Kidney (tissue), 14 donors: ENCODE measurements around the gene HK2. TPM values are rescaled to one million over a fixed set of nuclear protein-coding genes. Genes with fewer than 3 reads are reported as not detected.

Experiments
- DNase-seq, 5 donors: peaks; one replicate each; pipeline ENCODE4 v3.0.0-alpha.2; 2013 to 2020
- FAIRE-seq: peaks from 2 replicates; lab custom pipeline; 2012; peaks lifted over from hg19 to GRCh38; lab: Jason Lieb, UNC
- H3K27ac ChIP-seq, 2 donors: one replicate each; pipeline ENCODE4 v1.7.0; 2013; ENCODE audit warnings: low read depth in 2 of 2, low read length in 2 of 2, inconsistent platforms in 1 of 2
- H3K27me3 ChIP-seq: one replicate; pipeline ENCODE4 v1.7.1; 2013; ENCODE audit warnings: low read length, inconsistent platforms; ENCODE audit not compliant: control insufficient read depth, insufficient read depth
- H3K36me3 ChIP-seq, 3 donors: one replicate each; pipeline versions ENCODE4 v1.7.0 to v1.7.1; 2013; ENCODE audit warnings: low read length in 3 of 3, control low read depth in 1 of 3, inconsistent platforms in 1 of 3; ENCODE audit not compliant: insufficient read depth in 3 of 3, control insufficient read depth in 2 of 3
- H3K4me1 ChIP-seq, 3 donors: one replicate each; pipeline versions ENCODE4 v1.7.0 to v1.7.1; 2013; ENCODE audit warnings: low read length in 3 of 3, inconsistent platforms in 1 of 3, low read depth in 1 of 3; ENCODE audit not compliant: control insufficient read depth in 2 of 3, insufficient read depth in 2 of 3
- H3K4me3 ChIP-seq, 3 donors: one replicate each; pipeline versions ENCODE4 v1.7.0 to v1.8.1; 2013; ENCODE audit warnings: low read length in 3 of 3, control low read depth in 1 of 3, inconsistent platforms in 1 of 3
- H3K9ac ChIP-seq, 3 donors: one replicate each; pipeline versions ENCODE4 v1.7.0 to v1.7.1; 2013; ENCODE audit warnings: low read length in 3 of 3, control low read depth in 1 of 3, inconsistent platforms in 1 of 3
- H3K9me3 ChIP-seq, 3 donors: one replicate each; pipeline versions ENCODE4 v1.7.0 to v1.7.1; 2013; ENCODE audit warnings: low read length in 3 of 3, control low read depth in 1 of 3, inconsistent platforms in 1 of 3; ENCODE audit not compliant: control insufficient read depth in 2 of 3, insufficient read depth in 1 of 3
- intact Hi-C: fragments of 100-400 bp; cut with DNase I; formaldehyde crosslinking; loops from one replicate; pipeline ENCODE4 v1.11.1; 2022
- polyA plus RNA-seq: library from polyadenylated mRNA; stranded (reverse); fragments of 350-450 nt; fragmentation: Illumina TruSeq; extraction: RNeasy Lipid Tissue Mini Kit (QIAGEN cat#74804); gene quantifications from one replicate; pipeline ENCODE4 v1.2.3, GENCODE V29; 2014; ENCODE audit warnings: low read depth, low replicate concordance; ENCODE audit not compliant: insufficient read depth
- total RNA-seq: library from RNA; stranded (reverse); fragmentation: NEBNext Ultra II Directional; extraction: Animal tissue kit (Norgen Biotek cat#: 25700); gene quantifications from one replicate; pipeline ENCODE4 v1.2.1, GENCODE V29; 2021
- TF ChIP-seq, protein P1 (sequence below): IDR thresholded peaks from 3 replicates; pipeline ENCODE4 v1.5.1; 2012; ENCODE audit warnings: mild to moderate bottlenecking, moderate library complexity, borderline replicate concordance; ENCODE audit not compliant: insufficient read depth; ENCODE audit errors: extremely low read depth
- donor health status: control.
- donor health status: control.
- donor health status: control.
- donor health status: control.
- donor health status: control.
- donor health status: DM: yes; HTN: yes; CAD: no.
- donor health status: Normal renal cell carcinoma (clear cell type).

Gene HK2
- total and polyA plus RNA-seq, 2 donors from 2014 or later = 0.47 to 8.6 TPM

DNA sequence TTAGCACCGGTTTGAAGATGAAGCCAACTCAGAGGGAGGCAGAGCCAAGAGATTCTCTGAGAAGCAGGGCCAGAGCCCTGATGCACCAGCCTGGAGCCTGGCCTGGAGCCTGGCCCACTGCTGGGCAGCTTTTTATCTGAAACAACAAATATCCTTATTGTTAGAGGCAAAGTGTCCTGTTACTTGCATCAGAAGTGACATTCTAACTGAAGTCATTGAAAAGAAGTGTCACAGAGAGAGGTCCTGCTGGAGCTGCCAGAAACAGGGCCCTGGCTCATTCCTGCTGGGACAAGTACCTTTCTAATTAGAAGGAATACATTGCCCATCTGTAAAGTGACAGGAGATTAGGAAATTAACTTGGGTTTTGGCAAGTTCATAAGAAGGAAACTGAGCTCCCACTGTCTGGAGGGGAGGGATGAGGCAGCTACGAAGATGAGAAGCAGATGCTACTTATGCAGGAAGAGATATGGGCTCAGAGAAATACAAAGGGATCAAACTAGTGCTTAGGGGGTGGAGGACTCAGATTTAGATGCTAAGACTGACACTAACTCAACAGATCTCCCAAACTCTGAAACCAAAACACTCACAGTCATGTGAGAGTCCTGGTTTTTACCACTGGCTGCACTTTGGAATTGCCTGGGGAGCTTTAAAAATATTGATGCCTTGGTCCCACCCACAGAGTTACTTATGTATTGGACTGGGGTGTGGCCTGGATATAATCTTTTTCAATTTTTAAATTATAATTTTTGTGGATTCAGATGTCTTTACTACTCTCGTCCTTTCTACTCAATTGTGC lies 11.0 kb upstream of the HK2 start:
- H3K9ac ChIP-seq = no peak overlapping the region
- intact Hi-C loops = no loop called here
- FAIRE-seq (no peak), DNase-seq (no peak)
- H3K36me3 ChIP-seq = no peaks in the 10 kb centered on the region
- H3K4me3 ChIP-seq = no peak overlapping the region
- no peaks in the 10 kb centered on the region for H3K9me3 ChIP-seq
- H3K4me1 ChIP-seq = no peaks in the 10 kb centered on the region
- H3K27ac ChIP-seq = no peak overlapping the region
- no peaks in the 10 kb centered on the region for H3K27me3 ChIP-seq
- TF ChIP-seq, protein P1, sequence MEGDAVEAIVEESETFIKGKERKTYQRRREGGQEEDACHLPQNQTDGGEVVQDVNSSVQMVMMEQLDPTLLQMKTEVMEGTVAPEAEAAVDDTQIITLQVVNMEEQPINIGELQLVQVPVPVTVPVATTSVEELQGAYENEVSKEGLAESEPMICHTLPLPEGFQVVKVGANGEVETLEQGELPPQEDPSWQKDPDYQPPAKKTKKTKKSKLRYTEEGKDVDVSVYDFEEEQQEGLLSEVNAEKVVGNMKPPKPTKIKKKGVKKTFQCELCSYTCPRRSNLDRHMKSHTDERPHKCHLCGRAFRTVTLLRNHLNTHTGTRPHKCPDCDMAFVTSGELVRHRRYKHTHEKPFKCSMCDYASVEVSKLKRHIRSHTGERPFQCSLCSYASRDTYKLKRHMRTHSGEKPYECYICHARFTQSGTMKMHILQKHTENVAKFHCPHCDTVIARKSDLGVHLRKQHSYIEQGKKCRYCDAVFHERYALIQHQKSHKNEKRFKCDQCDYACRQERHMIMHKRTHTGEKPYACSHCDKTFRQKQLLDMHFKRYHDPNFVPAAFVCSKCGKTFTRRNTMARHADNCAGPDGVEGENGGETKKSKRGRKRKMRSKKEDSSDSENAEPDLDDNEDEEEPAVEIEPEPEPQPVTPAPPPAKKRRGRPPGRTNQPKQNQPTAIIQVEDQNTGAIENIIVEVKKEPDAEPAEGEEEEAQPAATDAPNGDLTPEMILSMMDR = no peak

DNA sequence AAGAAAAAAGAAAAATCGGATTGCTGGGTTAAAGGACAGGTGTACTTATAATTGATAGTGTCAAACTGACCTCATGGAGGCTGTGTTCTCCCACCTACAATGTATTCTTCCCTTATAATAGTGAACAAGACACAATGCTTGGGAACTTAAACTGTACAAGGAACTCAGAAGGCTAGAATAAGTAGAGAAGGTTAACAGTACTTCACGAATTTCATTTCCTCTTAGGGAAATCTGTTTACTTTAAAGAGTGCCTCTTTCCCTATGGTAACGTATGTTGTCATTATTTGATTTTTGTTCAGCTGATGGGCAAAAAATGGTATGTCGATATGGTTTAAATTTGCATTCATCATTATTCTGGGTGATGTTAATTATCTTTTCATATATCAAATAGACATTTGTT lies 9.2 kb upstream of the HK2 start:
- no peak overlapping the region for H3K27ac ChIP-seq
- no peaks in the 10 kb centered on the region for H3K36me3 ChIP-seq
- TF ChIP-seq, protein P1 = no peak
- FAIRE-seq = no peak
- intact Hi-C loops = no loop called here
- no peak for DNase-seq
- H3K27me3 ChIP-seq = no peaks in the 10 kb centered on the region
- no peak overlapping the region for H3K9ac ChIP-seq
- no peaks in the 10 kb centered on the region for H3K4me1 ChIP-seq
- no peaks in the 10 kb centered on the region for H3K9me3 ChIP-seq
- no peak overlapping the region for H3K4me3 ChIP-seq

DNA sequence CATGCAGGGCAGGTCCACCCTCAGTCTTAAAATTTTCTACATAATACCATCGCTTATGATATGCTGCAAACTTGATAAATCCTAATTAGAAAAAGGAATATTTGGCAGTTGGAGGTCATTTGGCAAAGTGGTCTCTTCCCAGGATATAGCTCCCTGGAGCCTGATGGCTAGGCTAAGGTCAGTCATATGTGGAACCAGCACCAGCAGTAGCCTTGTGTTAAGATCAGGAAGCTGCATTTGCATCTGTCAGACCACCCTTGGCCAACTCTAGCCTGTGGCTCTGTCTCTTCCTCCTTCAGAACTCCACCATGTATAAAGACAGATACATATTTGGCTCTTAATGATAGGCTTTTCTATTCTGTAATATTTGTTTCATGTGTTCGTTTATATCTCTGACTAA lies 5.4 kb upstream of the HK2 start:
- no peaks in the 10 kb centered on the region for H3K36me3 ChIP-seq
- H3K4me1 ChIP-seq = no peaks in the 10 kb centered on the region
- H3K27me3 ChIP-seq = no peaks in the 10 kb centered on the region
- H3K27ac ChIP-seq = no peak overlapping the region
- intact Hi-C loops = no loop called here
- DNase-seq (no peak), FAIRE-seq (no peak)
- H3K4me3 ChIP-seq = no peak overlapping the region
- TF ChIP-seq, protein P1 = no peak
- H3K9me3 ChIP-seq = no peaks in the 10 kb centered on the region
- no peak overlapping the region for H3K9ac ChIP-seq
